ENCODE measurements around the gene RBL2. TPM values are rescaled to one million over a fixed set of nuclear protein-coding genes. Genes with fewer than 3 reads are reported as not detected.

The RBL2 gene
- total RNA-seq, 1 donor from 2014 or later: 59.2 TPM

GRCh38 chr16:53428681-53429080, 5.6 kb upstream of the RBL2 start:
- no peak for TF ChIP-seq CTCF (IDR thresholded peaks at IDR 0.05; ENCODE audit: unreplicated experiment)
- Mint-ChIP-seq H3K4me1 (peaks cover 34% of the 10 kb centered on the region), H3K27ac (peak overlapping the region; percentile 93), H3K4me3 (no peak overlapping the region), H3K9me3 (peaks cover 30% of the 10 kb centered on the region), H3K27me3 (ENCODE audit: low read depth) (no peaks in the 10 kb centered on the region), H3K36me3 (peaks cover 16% of the 10 kb centered on the region)
- DNase-seq (ENCODE audit: low spot score in 2 of 2, unreplicated experiment in 2 of 2): no peak

GRCh38 chr16:53429221-53429943, 4.9 kb upstream of the RBL2 start:
- H3K36me3 Mint-ChIP-seq: peaks cover 16% of the 10 kb centered on the region
- H3K27me3 Mint-ChIP-seq (ENCODE audit: low read depth): no peaks in the 10 kb centered on the region
- peaks cover 25% of the 10 kb centered on the region for H3K9me3 Mint-ChIP-seq
- no peak overlapping the region for H3K4me3 Mint-ChIP-seq
- peak in 1 of 2 experiments; percentile 64 for DNase-seq (ENCODE audit: low spot score in 2 of 2, unreplicated experiment in 2 of 2)
- TF ChIP-seq CTCF (IDR thresholded peaks at IDR 0.05; ENCODE audit: unreplicated experiment): no peak
- peaks cover 39% of the 10 kb centered on the region for H3K4me1 Mint-ChIP-seq
- H3K27ac Mint-ChIP-seq: peak overlapping the region; percentile 93

- Mint-ChIP-seq H3K4me3 (no peak overlapping the region), H3K27ac (peak overlapping the region; percentile 93), H3K36me3 (peaks cover 16% of the 10 kb centered on the region), H3K9me3 (peaks cover 18% of the 10 kb centered on the region), H3K4me1 (peaks cover 39% of the 10 kb centered on the region), H3K27me3 (ENCODE audit: low read depth) (no peaks in the 10 kb centered on the region)
- TF ChIP-seq CTCF (IDR thresholded peaks at IDR 0.05; ENCODE audit: unreplicated experiment): no peak
- no peak for DNase-seq (ENCODE audit: low spot score in 2 of 2, unreplicated experiment in 2 of 2)
Observed at GRCh38 chr16:53430363-53430762, 3.9 kb upstream of the RBL2 start.

GRCh38 chr16:53433509-53433908, 762 bp upstream of the RBL2 start:
- Mint-ChIP-seq H3K27ac (peak overlapping the region; percentile 94), H3K27me3 (ENCODE audit: low read depth) (no peaks in the 10 kb centered on the region), H3K4me1 (peaks cover 51% of the 10 kb centered on the region), H3K4me3 (peak overlapping the region; percentile 95), H3K9me3 (peaks cover 11% of the 10 kb centered on the region), H3K36me3 (peaks cover 12% of the 10 kb centered on the region)
- no peak for TF ChIP-seq CTCF (IDR thresholded peaks at IDR 0.05; ENCODE audit: unreplicated experiment)
- peak in 1 of 2 experiments; percentile 47 for DNase-seq (ENCODE audit: low spot score in 2 of 2, unreplicated experiment in 2 of 2)

- H3K36me3 Mint-ChIP-seq: peaks cover 12% of the 10 kb centered on the region
- DNase-seq (ENCODE audit: low spot score in 2 of 2, unreplicated experiment in 2 of 2): no peak
- H3K9me3 Mint-ChIP-seq: peaks cover 11% of the 10 kb centered on the region
- no peak for TF ChIP-seq CTCF (IDR thresholded peaks at IDR 0.05; ENCODE audit: unreplicated experiment)
- no peaks in the 10 kb centered on the region for H3K27me3 Mint-ChIP-seq (ENCODE audit: low read depth)
- peak overlapping the region; percentile 94 for H3K27ac Mint-ChIP-seq
- H3K4me1 Mint-ChIP-seq: peaks cover 47% of the 10 kb centered on the region
- peak overlapping the region; percentile 95 for H3K4me3 Mint-ChIP-seq
Observed at GRCh38 chr16:53433930-53434376, 318 bp upstream of the RBL2 start.

Measured in mesothelial cell of epicardium (in vitro differentiated cells).